ENCODE data around the gene BTBD16.

The BTBD16 gene

DNA sequence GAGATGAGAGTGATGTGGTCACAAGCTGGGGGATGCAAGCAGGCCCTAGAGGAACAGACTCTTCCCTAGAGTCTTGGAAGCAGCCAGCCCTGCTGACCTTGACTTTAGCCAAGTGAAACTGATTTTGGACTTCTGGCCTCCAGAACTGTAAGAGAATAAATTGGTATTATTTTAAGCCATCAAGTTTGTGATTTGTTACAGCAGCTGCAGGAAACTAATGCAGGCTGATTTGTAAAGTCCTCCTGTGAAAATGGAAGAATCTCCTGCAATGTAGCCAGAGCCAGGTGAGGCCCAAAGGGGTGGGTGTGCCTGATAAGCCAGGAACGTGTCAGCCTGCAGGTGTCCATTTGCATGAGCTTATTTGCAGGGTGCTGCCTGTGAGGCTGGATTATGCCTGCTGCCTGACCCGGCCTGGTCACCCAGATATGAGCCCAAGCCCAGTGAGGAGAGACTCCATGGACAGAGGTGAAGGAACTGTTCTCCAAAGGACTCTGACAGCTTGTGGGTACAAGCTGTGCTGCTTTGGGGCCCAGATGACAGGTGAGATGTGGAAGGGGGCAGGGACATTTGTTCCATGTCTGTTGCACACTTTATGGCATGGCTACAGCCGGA, 78.8 kb downstream of the BTBD16 start:
- POLR2A ChIA-PET, result no interaction called here
- CTCF ChIA-PET, result interaction anchor here (1.5 kb wide), 1 partner anchor 12 kb away, joined by 3 read pairs; no protein-coding TSS in a partner anchor
- DNase-seq (ENCODE audit: low read depth, low spot score), result no peak
- TF ChIP-seq, protein P1, sequence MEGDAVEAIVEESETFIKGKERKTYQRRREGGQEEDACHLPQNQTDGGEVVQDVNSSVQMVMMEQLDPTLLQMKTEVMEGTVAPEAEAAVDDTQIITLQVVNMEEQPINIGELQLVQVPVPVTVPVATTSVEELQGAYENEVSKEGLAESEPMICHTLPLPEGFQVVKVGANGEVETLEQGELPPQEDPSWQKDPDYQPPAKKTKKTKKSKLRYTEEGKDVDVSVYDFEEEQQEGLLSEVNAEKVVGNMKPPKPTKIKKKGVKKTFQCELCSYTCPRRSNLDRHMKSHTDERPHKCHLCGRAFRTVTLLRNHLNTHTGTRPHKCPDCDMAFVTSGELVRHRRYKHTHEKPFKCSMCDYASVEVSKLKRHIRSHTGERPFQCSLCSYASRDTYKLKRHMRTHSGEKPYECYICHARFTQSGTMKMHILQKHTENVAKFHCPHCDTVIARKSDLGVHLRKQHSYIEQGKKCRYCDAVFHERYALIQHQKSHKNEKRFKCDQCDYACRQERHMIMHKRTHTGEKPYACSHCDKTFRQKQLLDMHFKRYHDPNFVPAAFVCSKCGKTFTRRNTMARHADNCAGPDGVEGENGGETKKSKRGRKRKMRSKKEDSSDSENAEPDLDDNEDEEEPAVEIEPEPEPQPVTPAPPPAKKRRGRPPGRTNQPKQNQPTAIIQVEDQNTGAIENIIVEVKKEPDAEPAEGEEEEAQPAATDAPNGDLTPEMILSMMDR (IDR thresholded peaks at IDR 0.05; ENCODE audit: insufficient read depth, low read length, missing control alignments), result no peak
- H3K4me3 ChIP-seq (ENCODE audit: low read depth, low read length), result no peak overlapping the region

DNA sequence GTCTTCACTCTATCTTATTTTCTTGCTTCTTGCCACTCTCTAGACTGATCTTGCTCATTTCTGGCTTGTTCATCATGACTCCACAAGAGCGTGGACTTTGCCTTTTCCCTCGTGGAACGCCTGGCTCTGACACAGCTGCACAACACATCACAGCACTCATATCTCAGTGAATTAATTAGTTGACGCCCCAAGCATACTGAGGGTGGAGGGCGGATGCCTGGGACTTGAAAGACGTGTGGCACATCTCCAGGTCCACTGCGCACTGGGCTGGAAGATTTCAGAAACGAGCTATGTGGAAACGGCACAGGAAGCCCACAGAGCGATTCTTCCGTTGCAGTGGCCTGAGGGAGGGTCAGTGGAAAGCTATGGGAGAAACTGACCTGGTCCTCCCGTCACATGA, 79.8 kb downstream of the BTBD16 start:
- POLR2A ChIA-PET, result no interaction called here

DNA sequence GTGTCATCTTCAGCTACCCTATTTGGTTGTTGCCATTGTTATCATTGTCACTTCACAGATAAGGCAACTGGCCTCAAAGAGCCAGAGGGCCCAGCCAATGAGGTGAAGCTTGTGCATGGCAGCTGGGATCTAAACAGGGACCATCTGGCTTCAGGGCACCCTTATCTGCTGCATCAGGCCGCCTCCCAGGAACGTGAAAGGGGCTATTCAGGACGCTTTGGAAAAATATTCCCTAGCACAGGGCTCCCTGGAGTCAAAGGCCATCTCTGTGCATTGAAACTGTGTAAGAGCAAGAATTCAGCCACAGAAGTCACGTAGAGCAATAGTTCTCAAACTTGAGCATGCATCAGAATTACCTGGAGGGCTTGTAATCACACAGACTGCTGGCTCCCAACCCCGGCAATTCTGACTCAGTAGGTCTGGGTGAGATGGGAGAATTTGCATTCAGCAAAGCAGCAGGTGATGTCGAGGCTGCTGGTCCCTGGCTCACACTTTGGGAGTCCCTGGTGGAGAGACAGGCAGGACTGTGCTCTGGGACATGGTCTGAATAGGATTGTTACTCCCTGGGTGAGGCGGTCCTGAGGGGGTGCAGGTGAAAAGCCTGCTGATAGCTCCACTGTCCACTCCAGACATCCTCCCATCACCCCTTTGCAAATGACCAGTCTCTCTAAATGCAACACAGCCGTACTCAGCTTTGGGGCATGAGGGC, 81.9 kb downstream of the BTBD16 start:
- TF ChIP-seq, protein P1 (IDR thresholded peaks at IDR 0.05; ENCODE audit: insufficient read depth, low read length, missing control alignments), result no peak
- H3K4me3 ChIP-seq (ENCODE audit: low read depth, low read length), result no peak overlapping the region
- CTCF ChIA-PET, result interaction anchor here (0.7 to 2.6 kb wide), 7 partner anchors 9 to 213 kb away, joined by 3 to 12 read pairs (median 5); no protein-coding TSS in a partner anchor
- no peak for DNase-seq (ENCODE audit: low read depth, low spot score)
- POLR2A ChIA-PET, result no interaction called here

More for the DNA sequence above, 79.8 kb downstream of the BTBD16 start:
- TF ChIP-seq, protein P1 (IDR thresholded peaks at IDR 0.05; ENCODE audit: insufficient read depth, low read length, missing control alignments), result no peak
- CTCF ChIA-PET, result interaction anchor here (0.8 to 2.6 kb wide), 3 partner anchors 8 to 215 kb away, joined by 3 to 12 read pairs (median 3); no protein-coding TSS in a partner anchor
- DNase-seq (ENCODE audit: low read depth, low spot score), result no peak
- H3K4me3 ChIP-seq (ENCODE audit: low read depth, low read length), result no peak overlapping the region

DNA sequence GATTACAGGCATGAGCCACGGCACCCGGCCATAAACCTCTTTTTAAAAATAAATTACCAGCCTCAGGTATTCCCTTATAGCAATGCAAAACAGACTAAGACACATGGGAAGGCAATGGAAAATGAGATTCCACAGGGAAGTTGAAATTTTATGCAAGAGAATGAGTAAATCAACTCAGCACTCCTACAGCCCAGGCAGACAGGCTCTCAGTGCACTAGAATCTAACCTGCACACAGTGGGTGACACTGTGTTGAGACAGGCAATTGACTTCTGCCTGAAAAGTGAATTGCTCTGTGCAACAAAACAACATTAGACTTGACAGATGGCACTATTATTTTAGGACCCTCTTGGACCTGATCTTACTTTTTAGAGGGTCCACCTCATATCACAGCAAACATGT, 83.3 kb downstream of the BTBD16 start:
- no peak for DNase-seq (ENCODE audit: low read depth, low spot score)
- TF ChIP-seq, protein P1 (IDR thresholded peaks at IDR 0.05; ENCODE audit: insufficient read depth, low read length, missing control alignments), result no peak
- CTCF ChIA-PET, result interaction anchor here (0.6 to 1.3 kb wide), 2 partner anchors 11 to 12 kb away, joined by 3 to 5 read pairs; no protein-coding TSS in a partner anchor
- no peak overlapping the region for H3K4me3 ChIP-seq (ENCODE audit: low read depth, low read length)
- POLR2A ChIA-PET, result no interaction called here

DNA sequence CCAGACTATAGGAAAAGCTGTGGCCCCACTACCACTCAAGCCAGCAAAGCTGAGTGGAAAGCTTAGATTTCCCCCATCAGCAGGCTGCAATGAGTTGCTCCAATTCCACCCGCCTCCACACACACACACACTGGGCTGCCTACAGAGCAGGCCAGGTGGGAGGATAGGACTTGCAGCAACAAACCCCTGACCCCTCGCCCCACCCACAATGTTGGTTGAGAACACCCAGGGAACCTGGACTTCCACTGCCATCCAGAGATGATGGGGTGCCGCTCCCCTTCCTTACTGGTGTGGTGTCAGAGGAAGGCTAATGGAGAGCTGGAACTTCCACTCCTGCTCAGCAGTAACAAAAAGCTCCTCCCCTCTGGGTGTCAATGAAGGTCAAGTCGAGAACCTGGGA, 86.6 kb downstream of the BTBD16 start:
- POLR2A ChIA-PET, result no interaction called here
- no peak overlapping the region for H3K4me3 ChIP-seq (ENCODE audit: low read depth, low read length)
- TF ChIP-seq, protein P1 (IDR thresholded peaks at IDR 0.05; ENCODE audit: insufficient read depth, low read length, missing control alignments), result no peak
- CTCF ChIA-PET, result interaction anchor here (0.8 to 4.8 kb wide), 3 partner anchors 11 to 77 kb away, joined by 3 to 20 read pairs (median 3); no protein-coding TSS in a partner anchor
- no peak for DNase-seq (ENCODE audit: low read depth, low spot score)

DNA sequence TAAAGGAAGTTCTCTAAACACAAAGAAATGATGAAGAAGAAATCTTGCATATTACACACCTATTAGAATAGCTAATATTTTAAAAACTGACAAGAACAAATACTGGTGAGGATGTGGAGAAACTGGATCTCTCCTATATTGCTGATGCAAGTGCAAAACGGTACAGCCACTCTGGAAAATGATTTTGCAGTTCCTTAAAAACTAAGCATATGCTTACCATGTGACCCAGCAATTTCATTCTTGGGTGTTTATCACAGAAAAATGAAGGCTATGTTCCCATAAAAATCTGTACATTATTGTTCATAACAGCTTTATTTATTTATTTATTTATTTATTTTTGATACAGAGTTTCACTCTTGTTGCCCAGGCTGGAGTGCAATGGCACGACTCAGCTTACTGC, 88.5 kb downstream of the BTBD16 start:
- TF ChIP-seq, protein P1 (IDR thresholded peaks at IDR 0.05; ENCODE audit: insufficient read depth, low read length, missing control alignments), result no peak
- POLR2A ChIA-PET, result interaction anchor here (0.8 kb wide), 1 partner anchor 15 kb away, joined by 3 read pairs; the partner anchor contains the start of gene PLEKHA1
- no peak overlapping the region for H3K4me3 ChIP-seq (ENCODE audit: low read depth, low read length)
- no peak for DNase-seq (ENCODE audit: low read depth, low spot score)
- CTCF ChIA-PET, result interaction anchor here (0.7 to 4.8 kb wide), 3 partner anchors 15 to 27 kb away, joined by 3 to 20 read pairs (median 5); partner anchors contain the start of gene PLEKHA1
